Large intestine (tissue), 12 donors: ENCODE measurements around the gene BCOR. TPM values are rescaled to one million over a fixed set of nuclear protein-coding genes. Genes with fewer than 3 reads are reported as not detected.

Experiments used
- DNase-seq, 2 donors: peaks; one replicate each; pipeline versions ENCODE4 v3.0.0 to v3.0.0-alpha.2; 2013
- H3K27ac ChIP-seq: one replicate; pipeline ENCODE4 v1.5.1; 2013; ENCODE audit warnings: low read length
- H3K27me3 ChIP-seq: 2 replicates; pipeline ENCODE4 v1.6.1; 2013; ENCODE audit warnings: low read length; ENCODE audit not compliant: control insufficient read depth, insufficient read depth
- H3K36me3 ChIP-seq: 2 replicates; pipeline ENCODE4 v1.6.1; 2013; ENCODE audit warnings: low read length; ENCODE audit not compliant: control insufficient read depth, insufficient read depth
- H3K4me1 ChIP-seq: one replicate; pipeline ENCODE4 v1.6.1; 2013; ENCODE audit warnings: low read length; ENCODE audit not compliant: control insufficient read depth, insufficient read depth
- H3K4me3 ChIP-seq: one replicate; pipeline ENCODE4 v1.5.1; 2013; ENCODE audit warnings: low read length
- H3K9me3 ChIP-seq: one replicate; pipeline ENCODE4 v1.6.1; 2013; ENCODE audit warnings: mild to moderate bottlenecking, low read depth, low read length, moderate library complexity; ENCODE audit not compliant: control insufficient read depth
- WGBS: methylation state at CpG from one replicate; pipeline ENCODE4 v1.1.5; 2013; ENCODE audit warnings: low lambda C conversion rate; ENCODE audit not compliant: insufficient coverage; 5-methylcytosine and 5-hydroxymethylcytosine counted together
- long read RNA-seq, 11 donors: transcript quantifications; one replicate each; lab custom pipeline, GENCODE V29; 2026
- polyA plus RNA-seq: library from polyadenylated mRNA; unstranded; fragments of 120-200 nt; gene quantifications from one replicate; pipeline ENCODE4 v1.2.1, GENCODE V29; 2013

Gene BCOR
- 35.3 TPM for polyA plus RNA-seq
- long read RNA-seq, donor 1 = 0 reads
- long read RNA-seq, donor 2, partial matches to known transcripts = 6 of 6 reads
- long read RNA-seq, donor 2, other reads (novel, unspliced or antisense) = 0 of 6 reads
- long read RNA-seq, donor 3 = 0 reads
- long read RNA-seq, donor 4 = 0 reads
- long read RNA-seq, donor 5, full-length matches to known transcripts = 1 of 1 reads
- long read RNA-seq, donor 5, partial matches to known transcripts = 0 of 1 reads
- long read RNA-seq, donor 5, other reads (novel, unspliced or antisense) = 0 of 1 reads
- long read RNA-seq, donor 6 = 0 reads
- long read RNA-seq, donor 7 = 0 reads
- long read RNA-seq, donor 8 = 0 reads
- long read RNA-seq, donor 9 = 0 reads
- long read RNA-seq, donor 10, partial matches to known transcripts = 0 of 2 reads
- long read RNA-seq, donor 10, other reads (novel, unspliced or antisense) = 0 of 2 reads
- long read RNA-seq, donor 11 = 0 reads

DNA sequence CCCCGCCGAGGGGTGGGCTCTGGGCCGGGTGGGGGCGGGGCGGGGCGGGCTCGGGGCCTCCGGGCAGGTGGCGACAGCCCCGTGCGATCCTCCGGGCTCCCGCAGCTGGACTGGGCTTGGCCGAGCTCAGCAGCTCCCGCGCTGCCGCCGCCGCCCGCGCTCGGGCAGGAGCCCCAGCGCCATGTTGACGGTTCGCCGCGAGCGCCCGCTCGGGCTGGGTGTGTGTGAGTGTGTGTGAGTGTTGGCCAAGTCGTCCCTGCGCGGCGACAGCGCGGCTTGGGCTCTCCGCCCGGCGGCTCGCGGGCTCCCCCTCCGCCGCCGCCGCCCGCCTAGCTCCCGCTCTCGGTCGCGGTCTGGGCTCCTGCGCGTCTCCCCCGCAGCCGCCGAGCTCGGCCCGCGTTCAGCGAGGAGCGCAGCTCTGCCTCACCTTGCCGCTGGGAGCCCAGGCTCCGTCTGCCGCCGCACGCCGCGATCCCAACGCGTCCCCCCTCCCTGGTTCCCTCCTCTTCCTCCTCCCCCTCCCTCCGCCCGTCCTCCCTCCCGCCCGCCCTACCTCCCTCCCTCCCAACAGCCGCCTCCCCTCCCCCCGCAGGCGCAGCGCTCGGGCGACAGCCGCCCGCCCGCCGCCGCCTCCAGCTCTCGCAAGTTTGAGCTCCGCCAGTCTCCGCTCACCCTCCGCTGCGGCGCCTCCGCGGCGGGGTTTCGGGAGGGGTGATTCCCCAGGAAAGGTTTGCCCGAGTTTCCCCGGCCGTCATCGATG lies at the start of gene BCOR:
Gene BCOR (minus strand): TSS at position 455 of the 760 bp plus-strand sequence. CDS start 20,029 bp downstream, outside the sequence.
- peaks cover 12% of the 10 kb centered on the region for H3K4me1 ChIP-seq
- no peaks in the 10 kb centered on the region for H3K36me3 ChIP-seq
- no peaks in the 10 kb centered on the region for H3K27me3 ChIP-seq
- WGBS = no CpG with 5 or more reads among the region's 98 CpGs
- peak; percentile 70 to 76 for DNase-seq
- H3K9me3 ChIP-seq = no peaks in the 10 kb centered on the region
- peak within 1 kb of the TSS; percentile 77 for H3K27ac ChIP-seq
- peak within 1 kb of the TSS; percentile 89 for H3K4me3 ChIP-seq

GRCh38 chrX:40147126-40147952 lies 49.6 kb upstream of the BCOR start:
- H3K27ac ChIP-seq = no peak overlapping the region
- H3K9me3 ChIP-seq = peaks cover 7% of the 10 kb centered on the region
- H3K36me3 ChIP-seq = no peaks in the 10 kb centered on the region
- H3K4me3 ChIP-seq = no peak overlapping the region
- peaks cover 21% of the 10 kb centered on the region for H3K4me1 ChIP-seq
- no CpG with 5 or more reads among the region's 50 CpGs for WGBS
- DNase-seq = no peak
- peaks cover 41% of the 10 kb centered on the region for H3K27me3 ChIP-seq

DNA sequence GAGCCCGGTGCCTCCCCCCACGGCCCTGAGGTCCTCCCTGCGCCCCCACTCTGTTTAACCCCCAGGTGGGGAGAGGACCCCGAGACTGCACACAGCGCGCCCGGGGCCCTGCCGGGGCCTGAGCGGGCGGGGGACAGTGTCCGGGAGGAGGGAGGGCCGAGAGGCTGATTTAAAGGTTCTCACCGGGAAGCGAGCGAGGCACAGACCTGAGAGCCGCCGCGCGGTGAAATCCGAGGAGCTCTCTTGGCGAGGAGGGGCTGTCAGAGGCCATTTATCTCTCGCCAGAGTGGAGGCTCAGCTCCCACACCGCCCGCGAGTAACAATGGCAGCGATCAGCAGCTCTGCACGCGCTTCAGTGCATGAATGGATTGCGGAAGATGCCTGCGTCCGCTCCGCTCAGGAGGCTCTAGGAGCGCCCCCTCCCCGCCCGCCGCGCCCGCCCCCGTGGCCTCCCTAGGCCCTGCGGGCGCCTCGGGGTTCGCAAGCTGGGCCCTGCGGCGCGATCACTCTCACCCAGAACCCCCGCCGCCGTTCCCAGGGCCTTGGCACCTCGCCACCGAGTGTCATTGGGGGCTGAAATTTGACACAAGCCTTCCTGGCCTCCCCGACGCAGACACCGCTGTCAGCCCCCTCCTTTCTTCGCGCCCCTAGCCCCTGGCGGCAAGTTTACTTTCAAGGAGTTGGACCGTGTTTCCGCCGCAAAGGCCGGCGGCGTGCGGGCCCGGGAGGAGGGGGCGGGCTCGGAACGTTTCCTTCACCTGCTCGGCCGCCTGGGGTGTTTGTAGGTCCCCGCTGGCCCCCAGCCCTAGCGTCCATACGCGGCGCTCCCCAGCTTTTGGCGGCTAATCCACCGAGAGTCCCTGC lies 48.7 kb upstream of the BCOR start:
- Histone ChIP-seq H3K4me3 (peak overlapping the region; percentile 47), H3K27ac (no peak overlapping the region), H3K27me3 (peaks cover 34% of the 10 kb centered on the region), H3K9me3 (peaks cover 7% of the 10 kb centered on the region), H3K4me1 (peaks cover 16% of the 10 kb centered on the region), H3K36me3 (no peaks in the 10 kb centered on the region)
- DNase-seq = peak in 1 of 2 donors; percentile 61
- WGBS = no CpG with 5 or more reads among the region's 77 CpGs

GRCh38 chrX:40145923-40146261 lies 48.1 kb upstream of the BCOR start:
- H3K27ac ChIP-seq = no peak overlapping the region
- WGBS = no CpG with 5 or more reads among the region's 37 CpGs
- peaks cover 7% of the 10 kb centered on the region for H3K9me3 ChIP-seq
- H3K4me3 ChIP-seq = peak overlapping the region; percentile 47
- H3K36me3 ChIP-seq = no peaks in the 10 kb centered on the region
- DNase-seq = no peak
- H3K4me1 ChIP-seq = peaks cover 18% of the 10 kb centered on the region
- peaks cover 32% of the 10 kb centered on the region for H3K27me3 ChIP-seq

DNA sequence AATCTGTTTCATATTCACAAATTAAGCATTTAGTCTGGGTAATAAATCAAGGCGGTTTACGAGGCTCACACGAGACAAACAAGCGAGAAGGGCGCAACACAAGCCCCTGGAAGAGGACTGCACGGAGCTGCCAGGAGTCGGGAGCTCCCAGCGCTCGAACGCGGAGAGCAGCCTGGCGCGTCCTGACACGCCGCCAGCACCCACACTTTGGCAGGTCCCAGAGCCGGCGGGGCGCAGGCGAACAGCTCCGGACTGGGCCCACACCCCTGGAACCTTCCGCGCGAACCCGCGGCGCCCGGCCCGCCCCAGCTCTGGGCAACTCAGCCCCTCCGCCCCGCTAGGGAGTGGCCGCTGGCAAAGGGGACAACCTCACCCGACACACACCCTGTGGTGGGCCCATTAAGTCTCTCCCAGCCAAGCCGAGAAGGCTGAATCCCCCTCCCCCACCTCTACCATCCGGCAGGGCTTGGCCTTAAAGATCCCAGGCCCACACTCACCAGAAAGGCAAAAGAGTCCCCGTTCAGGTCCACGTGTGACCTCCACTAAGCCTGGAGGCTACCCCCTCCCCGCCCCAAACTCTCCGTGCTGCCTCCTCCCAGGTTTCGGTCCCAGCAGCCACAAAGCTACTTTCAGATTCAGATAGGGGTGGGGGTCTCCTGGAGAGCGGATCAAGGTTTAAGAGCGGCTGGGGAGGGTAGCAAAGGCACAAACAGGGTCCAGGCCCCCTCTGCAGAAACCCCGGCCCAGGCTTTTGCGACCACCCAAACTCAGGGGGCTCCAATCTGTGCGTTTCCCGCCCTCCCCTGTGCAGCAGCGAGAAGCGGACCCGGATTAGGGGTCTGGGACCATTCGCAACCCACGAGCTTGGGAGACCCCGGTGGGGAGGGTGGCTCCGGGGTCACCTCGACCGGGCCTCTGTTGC lies 47.5 kb upstream of the BCOR start:
- H3K27ac ChIP-seq = no peak overlapping the region
- H3K4me1 ChIP-seq = peaks cover 20% of the 10 kb centered on the region

DNA sequence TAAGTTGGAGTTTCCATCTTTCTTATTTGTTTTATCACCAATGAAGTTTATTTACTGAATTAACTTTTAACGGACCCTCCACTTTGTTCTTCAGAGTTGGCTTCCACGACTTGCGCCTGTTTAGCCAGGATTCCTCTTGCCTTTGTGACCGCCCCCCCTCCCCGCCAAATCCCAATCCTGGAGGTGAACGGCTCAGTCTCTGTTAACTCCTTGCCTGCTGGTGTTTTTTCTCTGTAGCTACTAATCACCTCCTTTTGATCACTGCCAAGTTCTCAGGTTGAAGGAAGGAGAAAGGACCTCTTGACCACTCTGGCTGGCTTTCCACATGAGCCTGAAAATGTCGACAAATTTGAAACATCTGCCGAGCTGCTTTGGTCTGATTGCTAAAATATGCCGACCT lies 46.8 kb upstream of the BCOR start:
- H3K36me3 ChIP-seq = no peaks in the 10 kb centered on the region
- H3K4me3 ChIP-seq = no peak overlapping the region
- no peak for DNase-seq
- peaks cover 32% of the 10 kb centered on the region for H3K27me3 ChIP-seq
- peaks cover 7% of the 10 kb centered on the region for H3K9me3 ChIP-seq
- no peak overlapping the region for H3K27ac ChIP-seq
- WGBS = no CpG with 5 or more reads among the region's 9 CpGs
- peaks cover 20% of the 10 kb centered on the region for H3K4me1 ChIP-seq

More for the DNA sequence above, 47.5 kb upstream of the BCOR start:
- H3K27me3 ChIP-seq = peaks cover 32% of the 10 kb centered on the region
- peak overlapping the region; percentile 47 for H3K4me3 ChIP-seq
- WGBS = no CpG with 5 or more reads among the region's 54 CpGs
- DNase-seq = no peak
- H3K36me3 ChIP-seq = no peaks in the 10 kb centered on the region
- peaks cover 7% of the 10 kb centered on the region for H3K9me3 ChIP-seq

DNA sequence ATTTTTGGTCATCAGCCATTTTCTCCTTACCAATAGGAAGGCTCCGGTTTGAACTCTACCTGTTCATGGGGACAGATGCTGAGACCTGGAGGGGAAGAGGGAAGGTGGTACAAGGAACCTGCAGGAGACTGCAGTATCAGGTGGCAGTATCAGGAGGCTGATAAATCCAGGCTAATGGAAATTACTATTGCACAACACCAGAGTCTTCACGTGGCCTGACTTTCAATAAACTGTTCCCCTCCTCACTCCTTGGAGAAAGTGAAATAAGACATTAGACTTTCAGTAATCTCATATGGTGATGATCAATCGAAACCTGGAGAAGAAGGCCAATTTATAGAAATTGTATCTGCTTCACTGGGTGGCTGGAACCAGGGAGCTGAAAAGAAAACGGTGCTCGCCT lies 46.2 kb upstream of the BCOR start:
- WGBS = no CpG with 5 or more reads among the region's 5 CpGs
- Histone ChIP-seq H3K36me3 (no peaks in the 10 kb centered on the region), H3K4me1 (peaks cover 20% of the 10 kb centered on the region), H3K27me3 (peaks cover 32% of the 10 kb centered on the region), H3K4me3 (no peak overlapping the region), H3K27ac (no peak overlapping the region), H3K9me3 (peaks cover 7% of the 10 kb centered on the region)
- DNase-seq = no peak

DNA sequence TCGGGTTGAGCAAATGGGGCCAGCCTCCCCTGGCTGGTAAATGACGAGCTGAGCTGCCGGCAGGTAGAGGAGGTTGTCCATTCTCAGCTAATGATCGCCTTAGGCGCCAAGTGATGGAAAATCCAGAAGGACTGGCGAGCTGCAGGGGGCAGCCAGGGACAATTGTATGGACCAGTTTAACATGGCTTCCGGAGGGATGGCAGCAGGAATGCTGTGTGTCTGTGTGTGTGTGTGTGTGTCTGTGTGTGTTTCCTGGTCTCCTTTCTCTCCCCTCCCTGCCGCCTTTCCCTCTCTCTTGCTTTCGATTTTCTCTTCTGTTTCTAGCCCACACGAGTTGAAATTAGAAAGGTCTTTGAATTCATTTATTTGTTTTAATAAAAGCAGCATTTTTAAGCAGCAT lies 45.2 kb upstream of the BCOR start:
- no peak for DNase-seq
- no peaks in the 10 kb centered on the region for H3K36me3 ChIP-seq
- no peak overlapping the region for H3K4me3 ChIP-seq
- peaks cover 7% of the 10 kb centered on the region for H3K9me3 ChIP-seq
- no CpG with 5 or more reads among the region's 10 CpGs for WGBS
- peaks cover 32% of the 10 kb centered on the region for H3K27me3 ChIP-seq
- no peak overlapping the region for H3K27ac ChIP-seq
- H3K4me1 ChIP-seq = peaks cover 20% of the 10 kb centered on the region

DNA sequence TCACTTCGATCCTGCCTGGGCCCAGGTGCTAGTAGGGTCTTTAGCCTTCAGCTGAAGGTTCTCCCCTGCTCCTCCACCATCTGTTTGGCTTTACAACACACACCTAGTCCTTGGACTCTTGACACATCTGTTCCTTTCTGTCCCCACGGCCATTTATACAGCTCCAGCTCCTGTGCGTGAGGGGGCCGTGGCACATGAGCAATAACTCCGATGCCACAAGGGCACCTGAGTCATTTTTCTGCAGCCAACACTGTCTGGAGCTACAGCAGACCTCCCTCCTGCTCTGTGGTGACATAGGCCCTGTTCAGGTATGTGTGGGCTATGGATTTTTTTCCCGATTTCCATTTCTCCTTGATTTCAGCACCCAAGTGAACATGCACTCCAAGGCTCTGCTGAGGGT lies 44.7 kb upstream of the BCOR start:
- H3K4me1 ChIP-seq = peaks cover 20% of the 10 kb centered on the region
- no CpG with 5 or more reads among the region's 6 CpGs for WGBS
- H3K36me3 ChIP-seq = no peaks in the 10 kb centered on the region
- H3K4me3 ChIP-seq = no peak overlapping the region
- H3K9me3 ChIP-seq = peaks cover 5% of the 10 kb centered on the region
- H3K27me3 ChIP-seq = peaks cover 26% of the 10 kb centered on the region
- no peak overlapping the region for H3K27ac ChIP-seq
- DNase-seq = no peak
